Fibroblast of peridontal ligament (primary cell): ENCODE results near the gene SLC35D2.
"Not testable (repeated sequence)": the region's sequence is repeated elsewhere in the genome, so short reads cannot be mapped to it uniquely, and the experiment has no call there.

Experiments used
- DNase-seq: peaks from one replicate; pipeline ENCODE4 v3.0.0-alpha.2; 2010; ENCODE audit errors: extremely low read depth

Gene SLC35D2

GRCh38 chr9:96317335-96317980 lies 66.1 kb downstream of the SLC35D2 start:
- DNase-seq, result peak; percentile 80

GRCh38 chr9:96309850-96310249 lies 73.7 kb downstream of the SLC35D2 start:
- DNase-seq, result no peak

GRCh38 chr9:96306958-96307357 lies 76.6 kb downstream of the SLC35D2 start:
- DNase-seq, result not testable (repeated sequence)

GRCh38 chr9:96305171-96305570 lies 78.3 kb downstream of the SLC35D2 start:
- DNase-seq, result no peak

- no peak for DNase-seq
Measured at GRCh38 chr9:96304230-96304629, 79.3 kb downstream of the SLC35D2 start.

- no peak for DNase-seq
Measured at GRCh38 chr9:96302021-96302420, 81.5 kb downstream of the SLC35D2 start, which contains the start of gene HSD17B3. Gene HSD17B3 (minus strand): TSS chr9:96302176. CDS start chr9:96302104, 72 bp downstream.

GRCh38 chr9:96299823-96300222 lies 83.7 kb downstream of the SLC35D2 start:
- DNase-seq, result peak; percentile 6

GRCh38 chr9:96294159-96294545 lies 89.4 kb downstream of the SLC35D2 start:
- DNase-seq, result no peak

GRCh38 chr9:96293498-96294158 lies 89.9 kb downstream of the SLC35D2 start:
- DNase-seq, result peak; percentile 17

- no peak for DNase-seq
Measured at GRCh38 chr9:96289392-96289791, 94.1 kb downstream of the SLC35D2 start.

- no peak for DNase-seq
Measured at GRCh38 chr9:96281641-96282040, 101.9 kb downstream of the SLC35D2 start.

- DNase-seq, result no peak
Measured at GRCh38 chr9:96279932-96280331, 103.6 kb downstream of the SLC35D2 start.

GRCh38 chr9:96274939-96275338 lies 108.6 kb downstream of the SLC35D2 start:
- no peak for DNase-seq
